Adrenal gland (tissue), 5 donors: ENCODE measurements around the gene MFAP3L.

ENCODE experiments used
- CTCF ChIP-seq, 6 experiments: fragments of 450-650 bp in 4 of 6; fragments of 200-600 bp in 2 of 6; sonication (generic) in 1 of 6; IDR thresholded peaks; 1 replicate in 5 of 6; 2 replicates in 1 of 6; pipeline versions ENCODE4 v1.5.1 to v1.8.0; 2016 to 2021; ENCODE audit warnings: antibody characterized with exemption in 6 of 6, mild to moderate bottlenecking in 2 of 6, moderate library complexity in 1 of 6
- POLR2A ChIP-seq, 2 donors: fragments of 450-650 bp; IDR thresholded peaks; one replicate each; pipeline ENCODE4 v1.6.1; 2017; ENCODE audit warnings: antibody characterized with exemption in 2 of 2, mild to moderate bottlenecking in 2 of 2, moderate library complexity in 1 of 2
- donor health status: DM: no; HTN: no; CAD: no.

- TF ChIP-seq POLR2A (IDR thresholded peaks at IDR 0.05): no peak
- TF ChIP-seq CTCF (IDR thresholded peaks at IDR 0.05): no peak
Measured at GRCh38 chr4:170008801-170009200, 17.4 kb downstream of the MFAP3L start.
